HepG2 (cell line): ENCODE data around the gene TADA3. TPM values are rescaled to one million over a fixed set of nuclear protein-coding genes. Genes with fewer than 3 reads are reported as not detected.
A peak's percentile ranks its signal among the peaks of the same experiment; 100 is the strongest.

ENCODE experiments used
- GATAD2A ChIP-seq: IDR thresholded peaks from 2 replicates; pipeline ENCODE4 v1.6.1; 2016
- HOXD1 ChIP-seq: sonication (generic); formaldehyde crosslinking; IDR thresholded peaks from 2 replicates; pipeline ENCODE4 v1.5.0; 2020; ENCODE audit warnings: missing genetic modification reagents
- KLF16 ChIP-seq, 2 experiments: sonication (generic) in 1 of 2; formaldehyde crosslinking in 1 of 2; IDR thresholded peaks; 2 replicates each; pipeline versions ENCODE4 v1.6.1 to v1.8.0; 2016 to 2023; ENCODE audit warnings: missing genetic modification reagents in 2 of 2, missing compliant biosample characterization in 1 of 2
- MTF2 ChIP-seq: sonication (generic); formaldehyde crosslinking; IDR thresholded peaks from 2 replicates; pipeline ENCODE4 v1.5.0; 2020; ENCODE audit warnings: missing genetic modification reagents, borderline replicate concordance
- NR2F2 ChIP-seq: IDR thresholded peaks from 2 replicates; pipeline ENCODE4 v1.6.1; 2012; ENCODE audit warnings: low read depth, inconsistent platforms, borderline replicate concordance
- PLSCR1 ChIP-seq: sonication (generic); formaldehyde crosslinking; IDR thresholded peaks from 2 replicates; pipeline ENCODE4 v1.5.0; 2020; ENCODE audit warnings: missing genetic modification reagents, mild to moderate bottlenecking, borderline replicate concordance
- REPIN1 ChIP-seq: sonication (generic); formaldehyde crosslinking; IDR thresholded peaks from 2 replicates; pipeline ENCODE4 v1.8.0; 2022; ENCODE audit warnings: missing genetic modification reagents, low read depth, mild to moderate bottlenecking, borderline replicate concordance
- SALL1 ChIP-seq: sonication (generic); formaldehyde crosslinking; IDR thresholded peaks from 2 replicates; pipeline ENCODE4 v1.8.0; 2022; ENCODE audit warnings: mild to moderate bottlenecking, missing genetic modification reagents
- ZBTB8A ChIP-seq: sonication (generic); formaldehyde crosslinking; IDR thresholded peaks from 2 replicates; pipeline ENCODE4 v1.4.0; 2020; ENCODE audit warnings: mild to moderate bottlenecking, low read depth, missing genetic modification reagents, borderline replicate concordance
- ZGPAT ChIP-seq: IDR thresholded peaks from 2 replicates; pipeline ENCODE4 v1.6.1; 2016; ENCODE audit warnings: mild to moderate bottlenecking
- ZNF484 ChIP-seq: sonication (generic); formaldehyde crosslinking; IDR thresholded peaks from 2 replicates; pipeline ENCODE4 v1.5.1; 2020; ENCODE audit warnings: mild to moderate bottlenecking, low read depth, missing genetic modification reagents, borderline replicate concordance
- ZNF552 ChIP-seq: sonication (generic); formaldehyde crosslinking; IDR thresholded peaks from 2 replicates; pipeline ENCODE4 v1.9.0; 2022; ENCODE audit warnings: missing genetic modification reagents, mild to moderate bottlenecking, borderline replicate concordance
- ZNF563 ChIP-seq: sonication (generic); formaldehyde crosslinking; IDR thresholded peaks from 2 replicates; pipeline ENCODE4 v1.8.0; 2022; ENCODE audit warnings: mild to moderate bottlenecking, moderate library complexity, missing genetic modification reagents
- ZNF781 ChIP-seq: sonication (generic); formaldehyde crosslinking; IDR thresholded peaks from 2 replicates; pipeline ENCODE4 v1.5.1; 2020; ENCODE audit warnings: borderline replicate concordance, mild to moderate bottlenecking, missing genetic modification reagents; ENCODE audit errors: not compliant biosample characterization
- ZSCAN20 ChIP-seq: sonication (generic); formaldehyde crosslinking; IDR thresholded peaks from 2 replicates; pipeline ENCODE4 v1.4.0; 2020; ENCODE audit warnings: missing genetic modification reagents, mild to moderate bottlenecking, borderline replicate concordance
- polyA plus RNA-seq, 8 experiments: library from polyadenylated mRNA; depleted of rRNA in 3 of 8; stranded (reverse) in 7 of 8; unstranded in 1 of 8; fragments of >200 nt; fragmentation: Illumina TruSeq in 4 of 8; extraction: Trizol in 4 of 8; gene quantifications; 2 replicates each; pipeline versions ENCODE4 v1.2.1 to v1.2.3, GENCODE V29; 2011 to 2016; ENCODE audit warnings: low read depth in 4 of 8, missing spikeins in 1 of 8, mixed read lengths in 1 of 8; ENCODE audit not compliant: insufficient read depth in 1 of 8
- total RNA-seq, 5 experiments: library from RNA; depleted of rRNA; stranded (reverse); fragments of >200 nt; fragmentation: Illumina TruSeq; extraction: Trizol; gene quantifications; 2 replicates each; pipeline ENCODE4 v1.2.3, GENCODE V29; 2016; ENCODE audit warnings: low read depth in 1 of 5
- TF ChIP-seq, protein P1 (sequence below): sonication (generic); formaldehyde crosslinking; IDR thresholded peaks from 2 replicates; pipeline ENCODE4 v1.8.0; 2022; ENCODE audit warnings: mild to moderate bottlenecking, missing genetic modification reagents; ENCODE audit not compliant: insufficient replicate concordance
- TF ChIP-seq, protein P2 (sequence below): sonication (generic); formaldehyde crosslinking; IDR thresholded peaks from 2 replicates; pipeline ENCODE4 v1.5.1; 2020; ENCODE audit warnings: missing genetic modification reagents, mild to moderate bottlenecking, borderline replicate concordance
- TF ChIP-seq, protein P3 (sequence below): sonication (generic); formaldehyde crosslinking; IDR thresholded peaks from 2 replicates; pipeline ENCODE4 v1.5.1; 2020; ENCODE audit warnings: mild to moderate bottlenecking, missing genetic modification reagents, moderate library complexity

Gene TADA3
- total and polyA plus RNA-seq, 2 of the 13 experiments (the other 11 are each of a cell fraction or from before 2014, with no cell fraction given), result 32.1 to 37.1 TPM

DNA sequence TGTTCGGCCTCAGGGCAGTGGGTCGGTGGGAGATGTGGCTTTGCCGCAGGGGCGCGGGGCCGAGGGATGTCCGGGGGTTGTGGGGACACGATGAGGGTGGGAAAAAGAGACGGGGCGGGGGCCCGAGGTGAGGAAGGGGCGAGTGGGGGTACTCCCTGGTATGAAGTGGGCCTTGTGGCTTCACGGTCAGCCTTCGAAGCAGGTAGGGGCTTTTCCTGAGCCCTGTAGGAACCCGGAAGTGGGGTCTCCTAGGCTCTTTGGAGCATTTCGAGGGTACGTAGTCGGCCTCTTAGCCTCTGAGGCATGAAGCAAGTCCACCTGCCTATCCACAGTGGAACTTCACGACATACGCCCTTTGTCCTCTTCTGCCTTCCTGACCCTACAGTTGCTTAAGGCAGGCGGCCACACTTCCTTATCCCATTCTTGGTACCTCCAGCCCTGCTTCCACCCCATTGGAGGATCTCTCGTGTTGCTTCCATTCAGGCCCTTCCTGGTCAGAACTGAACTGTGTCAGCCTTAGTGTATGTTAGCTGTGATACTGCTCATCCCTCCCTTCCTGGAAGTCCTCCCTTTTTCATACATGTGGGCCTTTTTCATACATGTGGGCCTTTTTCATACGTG, 998 bp upstream of the TADA3 start (continued):
- TF ChIP-seq, protein P1, sequence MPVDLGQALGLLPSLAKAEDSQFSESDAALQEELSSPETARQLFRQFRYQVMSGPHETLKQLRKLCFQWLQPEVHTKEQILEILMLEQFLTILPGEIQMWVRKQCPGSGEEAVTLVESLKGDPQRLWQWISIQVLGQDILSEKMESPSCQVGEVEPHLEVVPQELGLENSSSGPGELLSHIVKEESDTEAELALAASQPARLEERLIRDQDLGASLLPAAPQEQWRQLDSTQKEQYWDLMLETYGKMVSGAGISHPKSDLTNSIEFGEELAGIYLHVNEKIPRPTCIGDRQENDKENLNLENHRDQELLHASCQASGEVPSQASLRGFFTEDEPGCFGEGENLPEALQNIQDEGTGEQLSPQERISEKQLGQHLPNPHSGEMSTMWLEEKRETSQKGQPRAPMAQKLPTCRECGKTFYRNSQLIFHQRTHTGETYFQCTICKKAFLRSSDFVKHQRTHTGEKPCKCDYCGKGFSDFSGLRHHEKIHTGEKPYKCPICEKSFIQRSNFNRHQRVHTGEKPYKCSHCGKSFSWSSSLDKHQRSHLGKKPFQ (CRISPR knock-in tag), result peak; percentile 61
- TF ChIP-seq ZNF484 (CRISPR knock-in tag) (no peak), HOXD1 (CRISPR knock-in tag) (no peak), ZNF563 (no peak), ZNF552 (CRISPR knock-in tag) (0 out of 2 replicates have a peak, but pooled peaks have one; percentile 3), REPIN1 (CRISPR knock-in tag) (0 out of 2 replicates have a peak, but pooled peaks have one; percentile 48), SALL1 (peak; percentile 39; the same call in 1 of the 2 replicates), ZNF781 (CRISPR knock-in tag) (no peak), KLF16 (CRISPR knock-in tag; IDR thresholded peaks at IDR 0.05) (no peak), ZBTB8A (CRISPR knock-in tag) (no peak), ZSCAN20 (CRISPR knock-in tag) (no peak), NR2F2 (no peak), PLSCR1 (CRISPR knock-in tag) (no peak), MTF2 (CRISPR knock-in tag) (no peak), GATAD2A (CRISPR knock-in tag) (no peak), ZGPAT (CRISPR knock-in tag) (no peak)
- TF ChIP-seq, protein P2, sequence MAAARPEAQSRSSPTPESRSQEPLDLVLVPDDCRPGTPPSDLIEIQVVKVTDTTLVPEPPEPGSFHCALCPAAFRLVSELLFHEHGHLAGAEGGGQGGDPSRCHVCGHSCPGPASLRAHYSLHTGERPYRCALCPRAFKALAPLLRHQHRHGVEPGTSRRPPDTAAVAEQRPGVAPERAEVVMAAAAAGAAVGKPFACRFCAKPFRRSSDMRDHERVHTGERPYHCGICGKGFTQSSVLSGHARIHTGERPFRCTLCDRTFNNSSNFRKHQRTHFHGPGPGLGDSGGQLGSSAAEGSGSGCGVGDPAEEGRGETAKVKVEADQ (CRISPR knock-in tag), result no peak
- TF ChIP-seq, protein P3, sequence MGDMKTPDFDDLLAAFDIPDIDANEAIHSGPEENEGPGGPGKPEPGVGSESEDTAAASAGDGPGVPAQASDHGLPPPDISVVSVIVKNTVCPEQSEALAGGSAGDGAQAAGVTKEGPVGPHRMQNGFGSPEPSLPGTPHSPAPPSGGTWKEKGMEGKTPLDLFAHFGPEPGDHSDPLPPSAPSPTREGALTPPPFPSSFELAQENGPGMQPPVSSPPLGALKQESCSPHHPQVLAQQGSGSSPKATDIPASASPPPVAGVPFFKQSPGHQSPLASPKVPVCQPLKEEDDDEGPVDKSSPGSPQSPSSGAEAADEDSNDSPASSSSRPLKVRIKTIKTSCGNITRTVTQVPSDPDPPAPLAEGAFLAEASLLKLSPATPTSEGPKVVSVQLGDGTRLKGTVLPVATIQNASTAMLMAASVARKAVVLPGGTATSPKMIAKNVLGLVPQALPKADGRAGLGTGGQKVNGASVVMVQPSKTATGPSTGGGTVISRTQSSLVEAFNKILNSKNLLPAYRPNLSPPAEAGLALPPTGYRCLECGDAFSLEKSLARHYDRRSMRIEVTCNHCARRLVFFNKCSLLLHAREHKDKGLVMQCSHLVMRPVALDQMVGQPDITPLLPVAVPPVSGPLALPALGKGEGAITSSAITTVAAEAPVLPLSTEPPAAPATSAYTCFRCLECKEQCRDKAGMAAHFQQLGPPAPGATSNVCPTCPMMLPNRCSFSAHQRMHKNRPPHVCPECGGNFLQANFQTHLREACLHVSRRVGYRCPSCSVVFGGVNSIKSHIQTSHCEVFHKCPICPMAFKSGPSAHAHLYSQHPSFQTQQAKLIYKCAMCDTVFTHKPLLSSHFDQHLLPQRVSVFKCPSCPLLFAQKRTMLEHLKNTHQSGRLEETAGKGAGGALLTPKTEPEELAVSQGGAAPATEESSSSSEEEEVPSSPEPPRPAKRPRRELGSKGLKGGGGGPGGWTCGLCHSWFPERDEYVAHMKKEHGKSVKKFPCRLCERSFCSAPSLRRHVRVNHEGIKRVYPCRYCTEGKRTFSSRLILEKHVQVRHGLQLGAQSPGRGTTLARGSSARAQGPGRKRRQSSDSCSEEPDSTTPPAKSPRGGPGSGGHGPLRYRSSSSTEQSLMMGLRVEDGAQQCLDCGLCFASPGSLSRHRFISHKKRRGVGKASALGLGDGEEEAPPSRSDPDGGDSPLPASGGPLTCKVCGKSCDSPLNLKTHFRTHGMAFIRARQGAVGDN (CRISPR knock-in tag), result peak; percentile 9; the same call in 1 of the 2 replicates
